ENCODE measurements around the gene CST3.
"Not testable (repeated sequence)": the region's sequence is repeated elsewhere in the genome, so short reads cannot be mapped to it uniquely, and the experiment has no call there.

The CST3 gene

GRCh38 chr20:23636182-23636907, 1.4 kb downstream of the CST3 start:
- H3K4me3 ChIP-seq (replicated peaks; ENCODE audit: insufficient read depth, low read length), result peak overlapping the region; percentile 68; the same call in 1 of the 2 replicates
- H3K27me3 ChIP-seq (ENCODE audit: insufficient read depth, poor library complexity, severe bottlenecking), result no peaks in the 10 kb centered on the region
- DNase-seq (ENCODE audit: low read depth in 1 of 2, low spot score in 1 of 2), result no peak
- no peak overlapping the region for H3K27ac ChIP-seq (replicated peaks)
- TF ChIP-seq POLR2AphosphoS5 (IDR thresholded peaks at IDR 0.05; ENCODE audit: low read depth) (no peak), SPI1 (IDR thresholded peaks at IDR 0.05; ENCODE audit: borderline replicate concordance, low read depth) (no peak), REST (IDR thresholded peaks at IDR 0.05; ENCODE audit: insufficient replicate concordance, low read depth) (no peak), CTCF (IDR thresholded peaks at IDR 0.05; ENCODE audit: insufficient read depth, low read length) (no peak), GABPA (IDR thresholded peaks at IDR 0.05; ENCODE audit: low read depth) (no peak)

GRCh38 chr20:23635768-23636090, 2.0 kb downstream of the CST3 start:
- not testable (repeated sequence) for DNase-seq (ENCODE audit: low read depth in 1 of 2, low spot score in 1 of 2); H3K27me3 ChIP-seq (ENCODE audit: insufficient read depth, poor library complexity, severe bottlenecking); H3K27ac ChIP-seq (replicated peaks); H3K4me3 ChIP-seq (replicated peaks; ENCODE audit: insufficient read depth, low read length)

GRCh38 chr20:23634985-23635767, 2.6 kb downstream of the CST3 start:
- H3K27me3 ChIP-seq (ENCODE audit: insufficient read depth, poor library complexity, severe bottlenecking), result no peaks in the 10 kb centered on the region
- no peak for DNase-seq (ENCODE audit: low read depth in 1 of 2, low spot score in 1 of 2)
- no peak for TF ChIP-seq SPI1 (IDR thresholded peaks at IDR 0.05; ENCODE audit: borderline replicate concordance, low read depth)
- TF ChIP-seq CTCF (IDR thresholded peaks at IDR 0.05; ENCODE audit: insufficient read depth, low read length), result no peak
- no peak for TF ChIP-seq REST (IDR thresholded peaks at IDR 0.05; ENCODE audit: insufficient replicate concordance, low read depth)
- TF ChIP-seq GABPA (IDR thresholded peaks at IDR 0.05; ENCODE audit: low read depth), result no peak
- no peak for TF ChIP-seq POLR2AphosphoS5 (IDR thresholded peaks at IDR 0.05; ENCODE audit: low read depth)
- H3K4me3 ChIP-seq (replicated peaks; ENCODE audit: insufficient read depth, low read length), result no peak overlapping the region
- no peak overlapping the region for H3K27ac ChIP-seq (replicated peaks)

- TF ChIP-seq CTCF (IDR thresholded peaks at IDR 0.05; ENCODE audit: insufficient read depth, low read length) (no peak), SPI1 (IDR thresholded peaks at IDR 0.05; ENCODE audit: borderline replicate concordance, low read depth) (no peak), REST (IDR thresholded peaks at IDR 0.05; ENCODE audit: insufficient replicate concordance, low read depth) (no peak), GABPA (IDR thresholded peaks at IDR 0.05; ENCODE audit: low read depth) (no peak), POLR2AphosphoS5 (IDR thresholded peaks at IDR 0.05; ENCODE audit: low read depth) (no peak)
- no peak for DNase-seq (ENCODE audit: low read depth in 1 of 2, low spot score in 1 of 2)
- no peak overlapping the region for H3K4me3 ChIP-seq (replicated peaks; ENCODE audit: insufficient read depth, low read length)
Measured at GRCh38 chr20:23634044-23634801, 3.5 kb downstream of the CST3 start.

More at GRCh38 chr20:23634044-23634801, 3.5 kb downstream of the CST3 start:
- Histone ChIP-seq H3K27me3 (ENCODE audit: insufficient read depth, poor library complexity, severe bottlenecking) (no peaks in the 10 kb centered on the region), H3K27ac (replicated peaks) (no peak overlapping the region)
